Suppressor macrophage treated with lipopolysaccharide for 1 hour (primary cell): ENCODE data around the gene ZNF224.
"Not testable (repeated sequence)": the region's sequence is repeated elsewhere in the genome, so short reads cannot be mapped to it uniquely, and the experiment has no call there.

ENCODE experiments used
- DNase-seq, 3 donors: peaks; one replicate each; pipeline ENCODE4 v3.0.0-alpha.2; 2020 to 2022

ZNF224 gene

GRCh38 chr19:44093931-44094765, at the start of gene ZNF224:
Gene ZNF224 (plus strand): TSS chr19:44094361. CDS start chr19:44097874, 3,513 bp downstream.
- DNase-seq: peak; percentile 94 to 95 (median 95)

- peak in 1 of 3 donors; percentile 23 for DNase-seq
Measured at GRCh38 chr19:44050740-44051649, 43.2 kb upstream of the ZNF224 start.

- peak; percentile 92 to 94 (median 92) for DNase-seq
Measured at GRCh38 chr19:44051650-44052402, 42.3 kb upstream of the ZNF224 start, which contains the start of gene ZNF223. Gene ZNF223 (plus strand): TSS chr19:44052036. CDS start chr19:44055177, 3,141 bp downstream.

- DNase-seq: no peak
Measured at GRCh38 chr19:44055870-44056269, 38.3 kb upstream of the ZNF224 start.

DNA sequence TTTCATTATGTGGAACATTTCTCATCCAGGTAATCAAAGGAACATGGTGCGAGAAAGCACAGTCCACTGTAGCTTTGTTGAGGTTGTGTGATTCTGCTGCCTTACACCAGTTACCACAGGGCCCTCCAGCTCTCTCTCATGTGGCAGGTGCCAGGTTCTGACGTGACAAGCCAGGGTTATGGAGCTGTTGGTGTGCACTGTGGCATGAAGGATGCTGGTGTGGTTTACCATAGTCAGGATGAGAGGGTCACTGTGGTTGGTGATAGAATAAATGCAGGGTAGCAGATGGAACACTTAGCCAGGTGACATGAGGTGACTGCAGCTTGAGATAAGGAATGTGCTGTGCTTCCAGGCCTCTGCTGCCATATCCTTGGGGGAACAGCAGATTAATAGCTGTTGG, 34.9 kb upstream of the ZNF224 start:
- no peak for DNase-seq

- DNase-seq: no peak
Measured at GRCh38 chr19:44061038-44061437, 33.1 kb upstream of the ZNF224 start.

DNA sequence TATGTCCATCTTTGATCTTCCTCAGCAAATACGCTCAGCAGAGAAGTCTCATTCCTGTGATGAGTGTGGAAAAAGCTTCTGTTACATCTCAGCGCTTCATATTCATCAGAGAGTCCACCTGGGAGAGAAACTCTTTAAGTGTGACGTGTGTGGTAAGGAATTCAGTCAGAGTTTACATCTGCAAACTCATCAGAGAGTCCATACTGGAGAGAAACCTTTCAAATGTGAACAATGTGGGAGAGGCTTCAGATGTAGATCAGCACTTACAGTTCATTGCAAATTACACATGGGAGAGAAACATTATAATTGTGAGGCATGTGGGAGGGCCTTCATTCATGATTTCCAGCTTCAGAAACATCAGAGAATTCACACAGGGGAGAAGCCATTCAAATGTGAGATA, 27.9 kb upstream of the ZNF224 start:
- DNase-seq: no peak

- no peak for DNase-seq
Measured at GRCh38 chr19:44069415-44069814, 24.7 kb upstream of the ZNF224 start.

GRCh38 chr19:44071824-44072542, 22.2 kb upstream of the ZNF224 start, which contains the start of gene ZNF284:
Gene ZNF284 (plus strand): TSS chr19:44072159. CDS start chr19:44076390, 4,231 bp downstream.
- DNase-seq: peak; percentile 89 to 91 (median 91)

DNA sequence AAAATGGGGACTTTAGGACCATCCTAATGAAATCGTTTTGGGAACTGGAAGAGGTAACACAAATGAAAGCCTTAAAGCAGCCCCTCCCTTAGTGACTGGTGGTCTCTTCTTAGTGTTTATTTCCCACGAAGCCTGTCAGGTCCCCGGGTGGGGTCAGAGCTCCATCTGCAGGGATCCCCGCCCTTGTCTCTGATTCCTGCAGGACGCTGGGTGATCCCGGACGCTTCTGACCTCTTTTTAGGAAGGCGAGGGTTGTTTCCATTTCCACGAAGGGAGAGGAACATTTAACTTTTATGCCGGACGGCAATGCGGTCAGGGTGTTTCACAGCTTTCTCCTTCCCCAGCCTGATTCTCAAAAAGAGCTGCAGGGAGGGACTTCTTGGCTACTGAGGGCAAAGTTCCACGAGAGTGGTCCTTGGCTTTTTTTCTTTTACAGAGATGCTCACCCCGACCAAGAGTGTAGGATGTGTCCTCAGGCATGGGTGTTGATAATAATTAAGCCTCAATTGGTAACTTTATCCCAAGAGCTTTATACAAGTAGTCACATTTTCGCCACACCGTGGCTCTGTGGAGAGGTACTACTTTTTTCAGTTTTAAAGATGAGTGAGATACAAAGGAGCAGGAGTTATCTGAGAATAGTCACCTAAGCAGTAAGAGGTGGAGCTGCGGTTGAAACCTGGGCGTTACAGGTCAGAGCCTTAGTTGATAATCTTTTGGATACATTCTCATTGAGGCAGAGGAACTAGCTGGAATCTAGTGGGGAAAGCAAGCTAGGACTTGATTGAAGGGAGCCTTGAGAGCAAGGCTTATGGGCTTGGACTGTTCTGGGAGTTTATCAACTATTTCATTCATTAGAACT, 21.4 kb upstream of the ZNF224 start:
- peak in 2 of 3 donors; percentile 6 to 13 for DNase-seq

- DNase-seq: no peak
Measured at GRCh38 chr19:44076325-44076724, 17.8 kb upstream of the ZNF224 start.

DNA sequence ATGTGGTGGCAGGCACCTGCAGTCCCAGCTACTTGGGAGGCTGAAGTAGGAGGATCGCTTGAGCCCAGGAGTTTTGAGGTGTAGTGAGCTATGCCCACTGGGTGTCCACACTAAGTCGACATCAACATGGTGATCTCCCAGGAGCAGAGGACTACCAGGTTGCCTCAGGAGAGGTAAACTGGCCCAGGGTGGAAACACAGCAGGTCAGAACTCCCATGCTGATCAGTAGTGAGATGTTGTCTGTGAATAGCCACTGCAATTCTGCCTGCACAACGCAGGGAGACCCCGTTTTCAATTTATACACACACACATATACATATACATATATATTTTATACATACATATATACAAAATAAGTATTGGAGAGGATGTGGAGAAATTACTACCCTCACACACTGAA, 2.1 kb upstream of the ZNF224 start:
- DNase-seq: no peak

GRCh38 chr19:44107751-44108150, 13.6 kb downstream of the ZNF224 start:
- no peak for DNase-seq

- DNase-seq: no peak
Measured at GRCh38 chr19:44109458-44109857, 15.3 kb downstream of the ZNF224 start.

GRCh38 chr19:44111910-44112463, 17.8 kb downstream of the ZNF224 start:
- DNase-seq: peak; percentile 21 to 56 (median 44)

- no peak for DNase-seq
Measured at GRCh38 chr19:44112802-44113137, 18.6 kb downstream of the ZNF224 start.

DNA sequence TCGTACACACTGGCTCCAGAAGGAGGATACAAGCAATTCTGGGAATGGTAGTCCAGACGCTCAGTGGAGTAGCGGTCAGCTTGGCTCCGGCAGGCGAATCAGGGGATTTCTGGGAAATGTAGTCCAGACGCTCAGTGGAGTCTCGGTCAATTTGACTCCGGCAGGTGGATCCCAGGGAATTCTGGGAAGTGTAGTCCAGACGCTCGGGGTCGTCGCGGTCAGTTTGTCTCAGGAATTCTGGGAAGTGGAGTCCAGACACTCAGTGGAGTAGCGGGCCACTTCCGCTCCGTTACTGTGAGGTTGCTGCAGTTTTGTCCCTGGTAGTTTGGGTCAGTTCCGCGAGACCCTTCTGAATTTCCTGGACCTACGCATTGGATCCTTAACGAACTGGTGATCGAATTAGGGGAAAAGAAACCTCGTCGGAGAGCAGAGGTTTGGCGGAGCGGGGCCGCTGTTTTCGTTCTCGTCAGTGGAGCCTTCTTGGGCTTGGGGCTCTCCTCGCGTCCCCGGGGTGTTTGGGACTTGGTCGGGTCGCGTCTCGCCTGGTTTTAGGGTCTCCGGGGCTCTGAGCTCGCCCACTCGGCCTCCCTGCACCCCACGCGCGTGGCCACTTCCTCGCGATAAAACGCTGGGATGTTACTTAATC, 19.1 kb downstream of the ZNF224 start, which contains the start of gene ZNF225:
Gene ZNF225 (plus strand): TSS at position 262 of the 646 bp plus-strand sequence. CDS start 2,429 bp downstream, outside the sequence.
- DNase-seq: peak; percentile 96 to 99 (median 98)

GRCh38 chr19:44113784-44114390, 19.7 kb downstream of the ZNF224 start:
- DNase-seq: no peak

DNA sequence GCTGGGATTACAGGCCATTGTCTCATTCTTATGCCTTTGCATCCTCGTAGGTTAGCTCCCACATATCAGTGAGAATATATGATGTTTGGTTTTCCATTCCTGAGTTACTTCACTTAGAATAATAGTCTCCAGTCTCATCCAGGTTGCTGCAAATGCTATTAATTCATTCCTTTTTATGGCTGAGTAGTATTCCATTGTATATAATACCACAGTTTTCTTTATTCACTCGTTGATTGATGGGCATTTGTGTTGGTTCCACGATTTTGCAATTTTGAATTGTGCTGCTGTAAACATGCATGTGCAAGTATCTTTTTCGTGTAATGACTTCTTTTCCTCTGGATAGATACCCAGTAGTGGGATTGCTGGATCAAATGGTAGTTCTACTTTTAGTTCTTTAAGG, 27.0 kb downstream of the ZNF224 start:
- DNase-seq: not testable (repeated sequence)
